Aorta (tissue), 5 donors: ENCODE data around the gene CDK5. TPM values are rescaled to one million over a fixed set of nuclear protein-coding genes. Genes with fewer than 3 reads are reported as not detected.
"Not testable (repeated sequence)": the region's sequence is repeated elsewhere in the genome, so short reads cannot be mapped to it uniquely, and the experiment has no call there.

Source experiments
- ATAC-seq: fragments of 200-7000 bp; cut with Tn5 transposase; one replicate; pipeline ENCODE4 v1.9.1; 2022; ENCODE audit warnings: moderate library complexity; ENCODE audit not compliant: low FRiP score
- DNase-seq, 2 donors: peaks; one replicate each; pipeline ENCODE4 v3.0.0-alpha.2; 2020
- H3K27ac ChIP-seq, 2 donors: one replicate each; pipeline ENCODE4 v1.5.1; 2013; ENCODE audit warnings: low read length in 2 of 2, mild to moderate bottlenecking in 2 of 2, moderate library complexity in 2 of 2, control low read depth in 1 of 2, inconsistent platforms in 1 of 2, low read depth in 1 of 2
- H3K27me3 ChIP-seq, 2 donors: one replicate each; pipeline ENCODE4 v1.6.1; 2013; ENCODE audit warnings: control low read depth in 1 of 2, low read length in 1 of 2, mild to moderate bottlenecking in 1 of 2, moderate library complexity in 1 of 2; ENCODE audit not compliant: insufficient read depth in 2 of 2, control insufficient read depth in 1 of 2
- H3K36me3 ChIP-seq, 2 donors: one replicate each; pipeline ENCODE4 v1.6.1; 2013; ENCODE audit warnings: control low read depth in 1 of 2, low read length in 1 of 2, mild to moderate bottlenecking in 1 of 2; ENCODE audit not compliant: insufficient read depth in 2 of 2, control insufficient read depth in 1 of 2
- H3K4me1 ChIP-seq, 2 donors: one replicate each; pipeline ENCODE4 v1.6.1; 2013; ENCODE audit warnings: low read length in 2 of 2, control low read depth in 1 of 2, mild to moderate bottlenecking in 1 of 2, moderate library complexity in 1 of 2; ENCODE audit not compliant: insufficient read depth in 2 of 2, control insufficient read depth in 1 of 2
- H3K4me3 ChIP-seq, 2 donors: one replicate each; pipeline ENCODE4 v1.5.1; 2013; ENCODE audit warnings: low read length in 2 of 2, control low read depth in 1 of 2, mild to moderate bottlenecking in 1 of 2
- H3K9me3 ChIP-seq: one replicate; pipeline ENCODE4 v1.6.1; 2013; ENCODE audit warnings: mild to moderate bottlenecking, low read length; ENCODE audit not compliant: control insufficient read depth
- WGBS, 2 donors: extraction: QIAGEN DNeasy Blood & Tissue Kit; methylation state at CpG; one replicate each; pipeline ENCODE4 v1.1.7; 2013; 5-methylcytosine and 5-hydroxymethylcytosine counted together
- intact Hi-C, 2 donors: fragments of 100-400 bp; cut with DNase I; formaldehyde crosslinking; loops; one replicate each; pipeline versions ENCODE4 v1.14.2 to v1.15.0; 2022
- polyA plus RNA-seq, 2 donors: library from polyadenylated mRNA; stranded (reverse); fragments of 200-250 nt; gene quantifications; one replicate each; pipeline ENCODE4 v1.2.3, GENCODE V29; 2013
- total RNA-seq, 2 donors: library from RNA; stranded (reverse); fragmentation: NEBNext Ultra II Directional; extraction: Animal tissue kit (Norgen Biotek cat#: 25700); gene quantifications; one replicate each; pipeline ENCODE4 v1.2.1, GENCODE V29; 2021
- donor health status: healthy with polysubstance abuse.
- donor health status: Bipolar disorder and iron deficiency.
- donor health status: DM: no; HTN: no; CAD: no.
- donor health status: DM: no; HTN: no; CAD: no.
- donor health status: DM: yes; HTN: yes; CAD: no.

Gene CDK5
- total and polyA plus RNA-seq, 4 donors, result 4.1 to 8.9 (median 6.3) TPM

- not testable (repeated sequence) for H3K9me3 ChIP-seq, H3K4me3 ChIP-seq, ATAC-seq, H3K36me3 ChIP-seq, H3K27ac ChIP-seq, H3K27me3 ChIP-seq, H3K4me1 ChIP-seq, DNase-seq
- intact Hi-C loops, result loop anchor here (5.0 kb wide), 1 partner anchor 85 kb away; no protein-coding TSS in a partner anchor
- 56 to 61% methylated on average over 19 of the region's 19 CpGs for WGBS, 2 donors
These were observed 30.6 kb downstream of the CDK5 start for GRCh38 chr7:151026771-151027727.

- Histone ChIP-seq H3K9me3 (no peaks in the 10 kb centered on the region), H3K27ac (no peak overlapping the region), H3K4me3 (no peak overlapping the region), H3K27me3 (no peaks in the 10 kb centered on the region), H3K4me1 (no peaks in the 10 kb centered on the region), H3K36me3 (no peaks in the 10 kb centered on the region)
- WGBS, 2 donors, result 91 to 93% methylated on average over 4 of the region's 4 CpGs
- intact Hi-C loops, result loop anchor here (5.0 kb wide), 1 partner anchor 86 kb away; no protein-coding TSS in a partner anchor
- ATAC-seq (no peak), DNase-seq (no peak)
These were observed 31.6 kb downstream of the CDK5 start for GRCh38 chr7:151025924-151026671.

- no peak for DNase-seq
- 79 to 88% methylated on average over 4 of the region's 4 CpGs for WGBS, 2 donors
- no peaks in the 10 kb centered on the region for H3K27me3 ChIP-seq
- no peak for ATAC-seq
- no peaks in the 10 kb centered on the region for H3K9me3 ChIP-seq
- intact Hi-C loops, result loop anchor here (5.0 kb wide), 1 partner anchor 88 kb away; no protein-coding TSS in a partner anchor
- H3K4me1 ChIP-seq, result no peaks in the 10 kb centered on the region
- no peak within 1 kb of the TSS for H3K4me3 ChIP-seq
- no peaks in the 10 kb centered on the region for H3K36me3 ChIP-seq
- H3K27ac ChIP-seq, result no peak within 1 kb of the TSS
These were observed 33.2 kb downstream of the CDK5 start, which contains the start of gene ATG9B for GRCh38 chr7:151024435-151025056. Gene ATG9B, minus strand, starts transcription at chr7:151024494. Its CDS starts 71 bp downstream, at chr7:151024423.

- no peak for DNase-seq
- no peaks in the 10 kb centered on the region for H3K9me3 ChIP-seq
- intact Hi-C loops, result no loop called here
- H3K36me3 ChIP-seq, result no peaks in the 10 kb centered on the region
- H3K27me3 ChIP-seq, result no peaks in the 10 kb centered on the region
- no peak overlapping the region for H3K27ac ChIP-seq
- 74 to 79% methylated on average over 10 of the region's 10 CpGs for WGBS, 2 donors
- H3K4me1 ChIP-seq, result no peaks in the 10 kb centered on the region
- H3K4me3 ChIP-seq, result no peak overlapping the region
- no peak for ATAC-seq
These were observed 34.5 kb downstream of the CDK5 start for GRCh38 chr7:151023232-151023631.

GRCh38 chr7:151020231-151020630 is 37.5 kb downstream of the CDK5 start:
- Histone ChIP-seq H3K4me3 (no peak overlapping the region), H3K9me3 (no peaks in the 10 kb centered on the region), H3K36me3 (no peaks in the 10 kb centered on the region), H3K27me3 (no peaks in the 10 kb centered on the region), H3K27ac (no peak overlapping the region), H3K4me1 (no peaks in the 10 kb centered on the region)
- DNase-seq (no peak), ATAC-seq (no peak)
- intact Hi-C loops, result no loop called here
- WGBS, 2 donors, result 39 to 41% methylated on average over 7 of the region's 7 CpGs

- no peaks in the 10 kb centered on the region for H3K9me3 ChIP-seq
- H3K27me3 ChIP-seq, result no peaks in the 10 kb centered on the region
- intact Hi-C loops, result loop anchor here in 1 of 2 donors (5.0 kb wide), 1 partner anchor 122 kb away; no protein-coding TSS in a partner anchor
- H3K36me3 ChIP-seq, result no peaks in the 10 kb centered on the region
- WGBS, 2 donors, result 9 to 14% methylated on average over 19 to 20 of the region's 20 CpGs
- no peak for DNase-seq
- no peak overlapping the region for H3K27ac ChIP-seq
- H3K4me3 ChIP-seq, result no peak overlapping the region
- H3K4me1 ChIP-seq, result no peaks in the 10 kb centered on the region
- no peak for ATAC-seq
These were observed 38.6 kb downstream of the CDK5 start for GRCh38 chr7:151019130-151019447.

- no peaks in the 10 kb centered on the region for H3K9me3 ChIP-seq
- WGBS, 2 donors, result 1% methylated on average over 26 to 82 of the region's 82 CpGs
- intact Hi-C loops, result loop anchor here in 1 of 2 donors (5.0 kb wide), 1 partner anchor 121 kb away; no protein-coding TSS in a partner anchor
- H3K4me1 ChIP-seq, result no peaks in the 10 kb centered on the region
- no peak for ATAC-seq
- no peak for DNase-seq
- no peaks in the 10 kb centered on the region for H3K27me3 ChIP-seq
- no peaks in the 10 kb centered on the region for H3K36me3 ChIP-seq
- no peak overlapping the region for H3K27ac ChIP-seq
- no peak overlapping the region for H3K4me3 ChIP-seq
These were observed 39.1 kb downstream of the CDK5 start for GRCh38 chr7:151018421-151019129.

GRCh38 chr7:151017953-151018420 is 39.7 kb downstream of the CDK5 start:
- 3 to 4% methylated on average over 32 to 34 of the region's 34 CpGs for WGBS, 2 donors
- no peaks in the 10 kb centered on the region for H3K36me3 ChIP-seq
- peak; percentile 75 to 92 for DNase-seq
- H3K4me3 ChIP-seq, result no peak overlapping the region
- no peaks in the 10 kb centered on the region for H3K9me3 ChIP-seq
- intact Hi-C loops, result loop anchor here in 1 of 2 donors (5.0 kb wide), 1 partner anchor 121 kb away; no protein-coding TSS in a partner anchor
- no peak overlapping the region for H3K27ac ChIP-seq
- peak; percentile 69 for ATAC-seq
- H3K4me1 ChIP-seq, result no peaks in the 10 kb centered on the region
- H3K27me3 ChIP-seq, result no peaks in the 10 kb centered on the region
